ENCODE data around the gene FHDC1.

Gene FHDC1

DNA sequence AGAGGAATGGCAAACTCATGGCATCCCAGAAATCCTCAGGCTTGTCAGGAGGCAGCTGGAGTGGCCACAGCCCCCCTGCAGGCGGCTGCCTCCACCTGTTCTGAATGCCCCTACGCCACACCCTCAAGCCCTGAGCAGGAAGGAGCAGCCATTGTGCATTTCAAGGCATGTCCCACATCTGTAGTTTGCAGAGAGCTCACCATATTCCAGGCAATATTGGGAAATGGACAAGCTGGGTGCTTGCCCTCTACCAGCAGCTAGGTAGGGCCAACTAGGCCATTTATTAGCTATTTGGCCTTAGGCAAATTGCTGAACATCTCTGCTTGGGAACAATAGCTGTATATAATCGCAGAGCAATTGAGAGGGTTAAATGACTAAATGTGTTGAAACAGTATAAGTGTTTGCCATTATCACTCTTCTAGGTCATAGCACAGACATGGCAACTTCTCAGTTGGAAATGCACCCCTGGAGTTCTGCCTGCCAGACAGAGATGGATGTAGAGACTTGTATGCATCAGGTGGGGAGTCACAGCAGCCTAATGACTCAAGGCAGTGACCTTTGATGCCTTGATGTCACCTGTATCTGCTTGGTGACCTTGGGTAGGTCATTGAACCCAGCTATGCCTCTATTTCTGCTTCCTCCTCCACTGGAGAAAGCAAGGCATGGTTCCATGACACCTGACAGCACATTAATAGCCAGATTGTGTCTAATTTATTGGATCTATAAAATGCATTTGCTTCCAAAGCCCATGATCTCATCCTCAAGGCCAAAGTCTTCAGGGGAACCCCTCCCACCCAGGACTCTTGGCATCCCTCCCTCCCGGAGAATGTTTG lies 52.8 kb downstream of the FHDC1 start:
- no peak for DNase-seq

DNA sequence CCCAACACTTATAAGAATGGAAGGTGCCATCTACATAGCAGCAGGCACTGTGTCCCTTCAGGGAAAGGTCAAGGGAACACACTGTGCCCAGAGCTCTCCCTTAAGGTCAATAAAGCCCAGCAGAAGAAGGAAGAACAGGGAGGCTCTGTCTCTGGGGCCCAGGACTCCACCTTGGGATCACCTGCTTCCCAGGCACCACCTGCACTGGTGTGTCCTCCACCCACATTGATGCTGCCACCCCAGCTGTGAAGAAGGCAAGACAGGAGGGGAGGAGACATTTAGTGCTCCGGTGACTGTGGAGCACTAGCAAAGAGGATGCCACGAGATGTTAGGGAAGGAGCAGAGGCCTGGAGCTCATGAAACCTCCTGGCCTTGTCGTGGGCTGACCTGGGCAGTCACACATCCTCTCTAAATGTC lies 53.4 kb downstream of the FHDC1 start:
- no peak for DNase-seq

DNA sequence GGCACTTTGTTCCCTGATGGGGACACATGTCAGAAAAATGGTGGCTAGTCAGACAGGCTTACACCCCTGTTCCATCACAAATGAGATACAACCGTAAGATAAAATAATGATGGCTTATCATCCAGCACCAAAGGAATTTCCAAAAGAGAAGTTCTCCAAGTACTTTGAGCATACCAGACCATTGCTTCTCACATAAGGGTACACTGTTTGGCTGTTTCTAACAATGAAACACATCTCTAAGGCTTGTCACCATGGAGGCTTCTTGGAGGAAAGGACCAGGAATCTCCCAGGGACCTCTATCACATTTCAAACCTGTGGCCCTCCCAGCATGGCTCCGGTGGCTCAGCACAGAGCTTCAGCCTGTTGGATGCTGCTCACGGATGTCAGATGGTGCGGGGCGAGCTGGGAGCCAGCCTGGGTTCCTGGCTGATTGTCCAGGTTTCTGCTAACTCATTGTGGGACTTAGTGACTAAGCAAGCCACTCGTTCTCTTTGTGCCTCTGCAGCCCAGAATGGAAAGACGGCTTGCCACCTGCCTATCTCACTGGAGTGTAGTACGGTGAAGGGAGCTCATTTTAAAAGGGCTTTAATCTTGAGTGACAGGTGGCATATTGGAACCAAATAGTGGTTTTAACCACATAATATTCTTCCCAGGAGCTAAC lies 54.5 kb downstream of the FHDC1 start:
- DNase-seq: no peak

DNA sequence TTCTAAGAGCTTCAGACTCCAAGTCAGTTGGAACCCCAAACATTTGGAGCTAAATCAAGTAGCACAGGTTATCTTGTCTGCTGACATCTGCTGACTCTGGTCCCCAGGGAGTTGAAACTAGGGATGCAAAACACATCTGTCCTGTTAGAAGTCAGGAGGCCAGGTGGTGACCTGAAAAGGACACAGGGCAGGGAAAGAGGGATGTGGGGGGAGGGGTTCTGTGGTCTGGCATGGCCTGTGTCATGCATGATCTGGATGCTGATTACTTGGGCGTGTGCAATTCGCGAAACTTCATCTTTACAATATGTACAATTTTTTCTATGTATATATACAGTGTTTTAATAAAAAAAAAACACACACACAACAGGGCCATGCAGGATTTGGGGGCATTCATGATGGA lies 55.3 kb downstream of the FHDC1 start:
- no peak for DNase-seq

DNA sequence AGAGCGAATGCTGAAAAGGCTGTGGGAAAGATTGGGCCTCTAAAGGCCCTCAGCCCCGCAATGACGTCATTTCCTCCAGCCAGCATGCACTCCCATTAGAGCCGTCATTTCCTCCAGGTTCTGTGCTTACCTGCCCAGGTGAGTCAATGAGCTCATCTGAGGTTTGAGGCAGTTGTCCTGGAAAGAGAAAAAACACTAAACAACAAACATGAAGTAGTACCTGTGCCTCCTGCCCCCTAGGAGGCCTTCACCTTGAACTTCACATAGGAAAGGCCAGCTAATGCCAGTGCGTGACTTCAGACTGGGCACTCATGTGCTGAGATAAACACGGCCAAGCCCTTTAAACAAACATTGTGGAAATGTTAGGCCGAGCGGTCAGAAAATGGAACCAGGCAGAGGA lies 55.9 kb downstream of the FHDC1 start:
- DNase-seq: no peak

DNA sequence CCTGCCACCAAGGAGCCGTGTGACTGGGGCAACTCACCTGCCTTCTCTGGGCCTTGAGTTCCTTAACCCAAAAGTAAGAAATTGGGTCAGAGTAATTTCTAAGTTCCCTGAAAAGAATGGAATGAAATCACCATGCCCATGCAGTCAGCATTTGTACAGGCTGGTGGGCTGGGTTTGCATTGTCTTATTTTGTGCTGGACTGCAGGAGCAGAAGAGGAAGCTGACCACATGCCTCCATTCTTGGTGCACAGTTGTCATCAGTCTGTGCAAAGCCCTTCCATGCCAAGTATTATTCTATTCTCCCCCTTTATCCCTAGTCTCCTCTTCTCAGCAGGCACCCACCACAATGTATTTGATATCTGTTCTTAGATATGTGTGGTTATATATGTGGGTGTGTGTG lies 56.3 kb downstream of the FHDC1 start:
- no peak for DNase-seq

DNA sequence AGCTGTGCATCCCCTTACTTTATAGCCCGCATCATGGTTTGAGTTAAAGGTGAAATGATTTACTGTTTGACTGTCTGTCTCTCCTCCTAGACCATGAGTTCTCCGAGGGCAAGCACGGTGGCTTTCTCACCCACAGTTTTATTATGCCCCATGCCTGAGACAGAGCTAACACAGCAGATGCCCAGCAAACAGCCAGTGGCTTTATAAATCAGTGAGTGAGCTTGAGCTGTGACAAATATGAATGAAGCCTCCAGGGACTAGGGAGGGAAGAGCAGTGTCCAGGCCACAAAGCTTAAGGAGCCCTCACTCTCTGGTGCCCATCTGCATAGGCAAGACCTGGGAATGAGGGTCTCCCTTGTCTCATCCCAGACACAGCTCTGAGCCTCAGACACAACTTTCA lies 57.9 kb downstream of the FHDC1 start:
- no peak for DNase-seq

DNA sequence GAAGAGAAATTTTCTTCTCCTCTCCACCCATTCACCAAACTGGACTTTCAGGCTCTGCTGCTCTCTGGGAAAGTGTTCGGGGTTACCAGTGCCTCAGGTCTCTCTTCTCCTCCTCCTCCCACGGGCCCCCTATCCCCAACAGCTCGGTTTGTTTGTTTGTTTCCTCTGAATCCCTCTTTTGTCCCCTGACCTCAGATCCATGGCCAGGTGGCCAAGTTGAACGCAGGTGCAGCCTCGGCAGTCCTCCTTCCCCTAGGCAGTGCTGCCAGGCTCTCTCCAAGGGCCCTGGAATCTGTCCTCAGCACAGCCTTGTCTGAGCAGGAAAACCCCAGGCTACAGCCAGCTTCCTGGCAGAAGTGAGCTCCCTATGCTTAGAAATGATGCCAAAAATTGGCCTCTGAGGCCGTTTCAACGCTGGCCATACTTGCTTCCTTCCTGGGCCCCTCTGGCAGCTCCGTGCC lies 60.0 kb downstream of the FHDC1 start:
- no peak for DNase-seq

DNA sequence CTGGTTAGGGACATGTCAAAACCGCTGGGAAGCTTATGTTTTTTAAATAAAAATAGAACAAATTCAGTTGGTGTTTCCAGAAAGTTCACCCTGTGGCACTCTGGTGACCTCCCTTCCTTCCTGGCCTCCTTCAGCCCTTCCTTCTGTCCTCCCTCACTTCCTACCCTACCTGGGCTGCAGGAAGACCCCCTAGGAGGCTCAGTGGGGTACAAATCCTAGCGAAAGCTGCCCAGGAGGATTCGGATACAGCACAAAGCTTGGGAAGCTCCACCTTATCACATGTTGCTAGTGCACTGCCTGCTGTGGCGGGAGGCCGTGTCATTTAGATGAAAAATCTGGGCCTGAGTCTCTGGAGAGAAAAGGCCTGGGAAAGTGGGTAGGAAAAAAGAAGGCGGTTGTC lies 60.5 kb downstream of the FHDC1 start:
- no peak for DNase-seq

DNA sequence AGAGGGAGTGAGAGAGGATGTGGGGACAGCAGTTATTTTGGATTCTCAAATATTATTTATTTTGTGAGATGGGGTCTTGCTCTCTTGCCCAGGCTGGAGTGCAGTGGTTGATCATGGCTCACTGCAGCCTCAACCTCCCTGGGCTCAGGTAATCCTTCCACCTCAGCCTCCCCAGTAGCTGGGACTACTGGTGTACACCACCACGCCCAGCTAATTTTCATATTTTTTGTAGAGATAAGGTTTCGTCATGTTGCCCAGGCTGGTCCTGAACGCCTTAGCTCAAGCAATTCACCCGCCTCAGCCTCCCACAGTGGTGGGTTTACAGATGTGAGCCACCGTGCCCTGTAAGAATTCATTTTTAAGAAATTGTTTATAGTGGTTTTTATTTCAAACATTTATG lies 61.2 kb downstream of the FHDC1 start:
- DNase-seq: no peak

DNA sequence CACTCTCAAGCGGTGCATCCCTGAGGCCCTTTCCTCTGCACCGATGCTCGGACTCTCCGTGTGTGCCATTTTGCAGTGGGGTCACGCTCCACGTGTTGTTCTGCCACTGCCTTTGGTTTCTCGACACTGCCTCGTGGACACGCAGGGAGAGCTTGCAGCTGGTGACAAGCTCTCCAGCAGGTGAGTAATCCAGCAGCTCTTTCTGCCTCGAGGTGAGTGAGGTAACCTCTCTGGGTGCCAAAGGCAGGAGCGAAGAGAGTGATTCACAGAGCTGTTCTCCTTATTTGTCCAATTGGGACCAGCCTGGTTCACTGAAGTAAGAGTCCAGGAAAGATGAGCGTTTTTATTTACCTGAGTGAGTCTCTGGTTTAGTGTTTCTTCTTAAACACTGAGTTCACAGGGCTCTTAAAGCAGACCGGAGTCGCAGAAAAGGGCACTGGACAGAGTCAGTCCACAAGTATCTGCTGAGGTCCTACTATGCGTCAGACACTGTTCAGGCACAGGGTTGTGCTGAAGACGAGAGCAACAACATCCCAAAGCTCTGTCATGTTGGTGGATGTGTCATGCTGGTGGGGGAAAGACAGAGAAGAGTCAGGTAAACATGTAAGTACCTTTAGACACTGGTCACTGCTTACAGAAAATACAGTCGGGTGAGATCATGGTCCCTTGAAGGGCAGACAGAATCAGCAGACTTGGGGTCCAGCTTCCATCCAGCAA lies 61.8 kb downstream of the FHDC1 start:
- DNase-seq: no peak

DNA sequence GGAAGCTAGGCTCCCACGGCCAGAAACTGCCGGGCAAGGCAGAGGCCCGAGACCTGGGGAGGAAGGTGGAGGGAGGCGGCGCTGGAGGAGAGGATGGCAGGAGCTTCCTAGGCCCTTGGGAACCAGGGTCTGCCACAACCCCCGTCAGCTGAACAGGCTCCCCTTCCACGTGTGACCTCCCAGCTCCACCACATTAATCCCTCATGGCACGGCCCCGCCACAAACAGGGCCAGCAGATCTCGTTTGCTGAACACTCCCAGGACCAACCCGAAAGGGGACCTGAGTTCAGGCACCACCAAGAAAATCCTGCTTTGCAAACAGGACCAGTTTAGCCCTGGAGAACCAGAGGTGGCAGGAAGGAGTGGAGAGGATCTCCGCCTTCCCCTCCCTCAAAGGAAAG lies 62.7 kb downstream of the FHDC1 start:
- DNase-seq: no peak

DNA sequence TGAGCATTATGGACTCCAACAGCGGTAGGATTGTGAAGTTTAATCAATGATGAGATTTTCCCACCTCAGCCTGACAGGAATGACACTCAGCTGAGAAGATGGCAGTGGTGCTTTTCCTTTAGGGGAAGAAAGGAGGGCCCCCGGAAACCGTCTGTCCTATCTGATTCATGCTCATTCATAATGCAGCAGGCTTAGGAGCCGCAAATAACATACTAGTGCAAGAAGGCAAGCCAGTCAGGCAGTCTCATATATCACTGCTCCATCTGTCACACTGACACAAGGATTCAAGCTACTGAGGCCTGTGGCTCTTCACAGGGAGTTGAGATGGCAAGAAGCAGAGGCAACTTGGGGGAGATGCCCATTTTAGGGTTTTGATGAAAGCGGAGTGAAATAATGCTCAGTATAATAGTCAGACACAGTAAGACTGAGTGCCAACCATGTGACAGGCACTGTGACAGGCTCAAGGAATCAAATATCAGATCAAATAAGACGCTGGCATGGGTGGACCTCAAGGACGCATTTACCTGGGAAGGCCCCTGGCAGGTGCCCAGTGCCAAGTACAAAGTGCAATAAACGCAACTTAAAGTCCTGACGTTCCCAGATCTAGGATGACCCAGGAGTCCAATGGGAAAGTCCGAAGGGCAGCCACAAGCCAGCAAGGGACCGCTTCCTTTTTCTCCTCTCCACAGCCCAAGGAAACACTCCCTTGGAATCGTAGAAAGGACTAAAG lies 63.4 kb downstream of the FHDC1 start:
- no peak for DNase-seq

DNA sequence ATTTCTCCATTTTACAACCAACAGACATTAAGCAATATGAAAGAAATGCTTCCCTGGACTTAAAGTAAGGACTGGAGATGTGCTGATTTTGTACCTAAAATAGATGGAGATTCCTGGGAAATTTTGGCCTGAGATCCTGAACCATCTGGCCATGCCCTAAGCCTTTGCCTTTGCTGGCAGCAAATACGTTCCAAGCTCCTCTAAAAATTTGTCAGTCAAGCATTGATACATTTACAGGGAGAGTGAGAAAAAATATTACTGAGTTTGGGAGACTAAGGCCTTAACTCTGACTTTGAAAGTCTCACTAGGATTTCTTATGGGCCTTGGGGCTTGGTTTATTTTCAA lies 63.9 kb downstream of the FHDC1 start:
- DNase-seq: no peak

DNA sequence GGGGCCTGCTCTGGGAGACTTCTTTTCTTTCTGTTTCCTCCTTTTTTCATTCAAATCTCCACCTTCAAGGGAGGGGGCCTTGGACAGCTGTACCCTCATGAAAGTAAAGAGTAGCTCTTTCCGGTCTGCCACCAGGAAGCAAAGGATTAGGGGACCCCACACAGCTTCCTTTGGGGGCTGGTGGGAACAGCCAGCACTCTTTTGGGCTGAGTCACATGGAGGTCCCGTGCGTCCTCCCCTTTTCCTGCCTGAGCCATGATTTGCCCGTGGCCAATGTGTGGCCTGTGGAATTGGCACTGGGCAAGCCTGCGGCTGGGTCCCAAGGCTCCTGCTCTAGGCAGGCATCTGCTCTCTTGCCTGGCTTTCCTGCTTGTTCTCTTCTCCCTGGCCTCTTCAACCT lies 65.5 kb downstream of the FHDC1 start:
- no peak for DNase-seq

DNA sequence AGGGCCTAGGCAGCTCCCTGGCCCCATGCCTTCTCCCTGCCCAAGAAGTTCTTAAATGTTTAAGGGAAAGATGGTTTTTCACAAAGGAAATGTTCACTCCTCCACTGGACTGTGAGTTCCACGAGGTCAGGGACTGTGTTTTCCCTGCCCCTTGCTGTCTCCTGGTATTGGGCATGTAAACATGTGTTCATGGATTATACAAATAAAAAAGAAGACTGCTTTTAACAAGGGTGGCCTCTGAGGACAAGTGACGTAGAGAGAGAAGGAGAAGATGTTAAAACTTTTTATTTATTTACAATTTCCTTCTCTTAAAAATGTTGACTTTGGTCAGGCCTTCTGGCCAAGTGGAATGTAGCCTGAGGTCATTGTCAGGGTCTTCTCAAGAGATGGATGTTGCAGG lies 66.0 kb downstream of the FHDC1 start:
- DNase-seq: no peak

DNA sequence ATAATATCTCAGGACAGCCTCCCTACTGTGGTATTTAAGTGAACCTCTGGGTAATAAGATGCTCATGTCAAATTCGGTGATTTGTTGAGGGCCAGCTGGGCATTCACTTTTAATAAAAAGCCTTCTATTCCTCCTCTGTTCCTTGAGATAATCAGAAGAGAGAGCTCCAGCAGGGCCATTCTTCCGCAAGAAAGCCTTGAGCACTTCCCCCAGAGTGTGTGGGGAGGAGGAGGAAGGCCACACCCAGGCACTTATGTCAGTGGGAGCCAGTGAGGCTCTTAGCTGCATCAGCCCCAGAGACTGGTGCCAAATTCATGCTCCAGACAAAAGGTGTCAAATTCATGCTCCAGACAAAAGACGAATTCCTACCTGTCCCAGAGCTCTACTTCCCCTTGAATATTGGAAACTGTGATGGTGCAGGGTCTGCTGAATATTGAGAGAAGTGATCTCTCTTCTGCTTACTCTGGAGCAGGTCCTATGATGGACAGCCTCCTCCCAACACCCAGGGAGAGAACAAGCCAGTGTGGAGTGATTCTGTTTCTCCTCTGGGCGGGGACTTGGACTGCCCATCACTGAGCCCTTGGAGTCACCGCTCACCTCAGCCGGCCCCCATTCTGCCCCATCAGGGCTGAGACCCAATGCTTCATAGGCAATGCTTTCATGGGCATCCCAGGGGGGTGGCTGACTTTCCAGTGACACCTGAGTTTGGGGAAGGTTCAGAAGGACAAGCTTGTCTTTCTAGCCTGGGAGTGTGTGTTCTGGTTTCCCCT lies 68.1 kb downstream of the FHDC1 start:
- no peak for DNase-seq

DNA sequence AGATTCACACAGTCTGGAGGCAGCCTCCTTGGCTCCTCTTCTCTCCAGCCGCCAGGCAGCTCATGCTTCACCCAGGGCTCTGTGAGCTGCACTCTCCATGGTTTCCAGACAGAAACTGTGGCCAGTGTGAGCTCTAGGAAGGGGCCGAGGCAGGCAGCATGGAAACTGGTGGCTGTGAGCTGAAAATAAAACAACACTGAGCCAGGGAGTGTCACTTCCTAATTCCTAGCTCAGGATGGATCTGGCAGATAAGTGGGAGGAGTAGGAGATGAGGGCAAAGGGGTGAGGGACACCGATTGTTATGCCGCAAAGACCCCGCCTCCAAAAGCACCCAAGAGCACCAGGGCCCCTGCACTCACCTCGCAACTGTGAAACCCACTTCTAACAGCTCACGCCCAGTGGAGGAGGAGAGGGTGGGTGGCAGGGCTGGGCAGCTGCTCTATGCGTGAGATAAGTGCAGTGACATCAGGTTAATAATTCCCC lies 69.8 kb downstream of the FHDC1 start:
- DNase-seq: no peak

DNA sequence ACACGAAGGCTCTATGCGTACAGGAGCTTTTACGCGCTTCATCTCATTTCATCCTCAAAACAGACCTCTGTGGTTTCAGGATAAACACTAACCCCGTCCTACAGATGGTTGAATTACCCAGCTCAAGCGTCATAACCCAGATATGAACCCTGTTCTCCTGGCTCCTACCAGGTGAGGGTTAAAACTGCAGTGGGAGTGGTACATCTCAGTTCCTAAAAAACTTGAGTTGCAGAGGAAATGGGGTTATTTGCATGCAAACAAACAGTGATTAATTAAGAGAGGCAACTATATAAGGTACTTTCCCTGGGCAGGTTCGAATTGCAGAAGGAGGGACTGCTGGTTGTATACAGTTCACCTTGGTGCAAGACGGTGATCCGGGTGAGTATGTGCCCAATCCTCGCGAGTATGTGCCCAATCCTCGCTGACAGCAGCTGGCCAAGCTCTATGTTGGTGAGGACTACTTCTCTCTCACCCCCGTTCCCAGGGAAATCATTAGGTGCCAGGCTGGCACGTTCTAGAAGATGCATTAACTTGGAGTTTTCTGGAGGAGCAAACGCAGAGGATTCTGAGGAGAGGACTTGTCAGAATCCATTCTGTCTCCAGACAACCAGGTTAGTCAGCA lies 72.6 kb downstream of the FHDC1 start:
- no peak for DNase-seq

DNA sequence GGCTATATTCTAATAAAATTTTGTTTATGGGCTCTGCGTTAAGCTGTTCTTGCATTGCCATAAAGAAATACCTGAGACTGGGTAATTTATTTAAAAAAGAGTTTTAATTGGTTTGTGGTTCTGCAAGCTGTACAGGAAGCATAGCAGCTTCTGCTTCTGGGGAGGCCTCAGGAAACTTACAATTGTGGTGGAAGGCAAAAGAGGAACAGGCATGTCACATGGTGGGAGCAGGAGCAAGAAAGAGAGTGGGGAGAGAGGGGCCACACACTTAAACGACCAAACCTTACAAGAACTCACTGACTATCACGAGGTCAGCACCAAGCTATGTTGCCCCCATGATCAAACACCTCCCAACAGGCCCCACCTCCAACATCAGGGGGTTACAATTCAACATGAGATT lies 74.0 kb downstream of the FHDC1 start:
- DNase-seq: no peak

DNA sequence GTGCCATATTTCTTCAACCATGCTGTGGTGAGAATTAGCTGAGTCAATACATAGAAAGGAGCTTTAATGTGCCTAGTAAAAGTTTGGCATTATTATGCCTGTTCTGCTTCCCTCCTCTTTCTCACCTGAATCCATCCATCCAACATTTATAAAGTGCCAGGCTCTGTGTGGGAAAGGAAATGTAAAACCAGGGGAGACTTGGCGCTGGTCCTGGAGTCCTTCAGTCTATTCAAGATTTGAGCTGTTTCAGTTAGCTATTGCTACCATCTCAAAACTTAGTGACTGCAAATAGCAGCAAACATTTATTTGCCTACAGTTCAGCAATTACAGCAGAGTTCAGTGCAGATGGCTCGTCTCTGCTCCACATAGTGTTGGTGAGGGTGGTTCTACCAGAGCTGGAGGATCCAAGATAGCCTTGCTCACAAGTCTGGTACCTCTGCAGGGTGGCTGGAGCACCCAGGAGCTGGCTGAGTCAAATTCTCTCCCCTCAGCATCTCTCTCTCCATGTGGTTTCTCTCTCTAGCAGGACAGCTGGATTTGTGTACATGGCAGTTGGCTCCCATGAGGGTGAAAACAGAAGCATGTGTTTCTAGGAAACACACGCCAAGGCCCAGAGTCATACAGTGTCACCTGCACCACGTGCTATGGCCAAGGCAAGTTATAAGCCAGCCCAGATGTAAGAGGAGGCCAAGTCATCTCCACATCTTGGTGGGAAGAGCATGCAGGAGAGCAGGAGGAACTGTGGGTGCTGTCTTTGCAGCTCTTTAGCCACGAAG lies 77.3 kb downstream of the FHDC1 start:
- no peak for DNase-seq

All from T-helper 9 cell (primary cell).